HG03108 (cell line): ENCODE measurements around the gene CCIN.
A peak's percentile ranks its signal among the peaks of the same experiment; 100 is the strongest.

Experiments used
- ATAC-seq: cut with Tn5 transposase; IDR thresholded peaks from one replicate; pipeline ENCODE4 v1.9.1; 2021; ENCODE audit warnings: moderate library complexity; ENCODE audit not compliant: unreplicated experiment

Gene CCIN

DNA sequence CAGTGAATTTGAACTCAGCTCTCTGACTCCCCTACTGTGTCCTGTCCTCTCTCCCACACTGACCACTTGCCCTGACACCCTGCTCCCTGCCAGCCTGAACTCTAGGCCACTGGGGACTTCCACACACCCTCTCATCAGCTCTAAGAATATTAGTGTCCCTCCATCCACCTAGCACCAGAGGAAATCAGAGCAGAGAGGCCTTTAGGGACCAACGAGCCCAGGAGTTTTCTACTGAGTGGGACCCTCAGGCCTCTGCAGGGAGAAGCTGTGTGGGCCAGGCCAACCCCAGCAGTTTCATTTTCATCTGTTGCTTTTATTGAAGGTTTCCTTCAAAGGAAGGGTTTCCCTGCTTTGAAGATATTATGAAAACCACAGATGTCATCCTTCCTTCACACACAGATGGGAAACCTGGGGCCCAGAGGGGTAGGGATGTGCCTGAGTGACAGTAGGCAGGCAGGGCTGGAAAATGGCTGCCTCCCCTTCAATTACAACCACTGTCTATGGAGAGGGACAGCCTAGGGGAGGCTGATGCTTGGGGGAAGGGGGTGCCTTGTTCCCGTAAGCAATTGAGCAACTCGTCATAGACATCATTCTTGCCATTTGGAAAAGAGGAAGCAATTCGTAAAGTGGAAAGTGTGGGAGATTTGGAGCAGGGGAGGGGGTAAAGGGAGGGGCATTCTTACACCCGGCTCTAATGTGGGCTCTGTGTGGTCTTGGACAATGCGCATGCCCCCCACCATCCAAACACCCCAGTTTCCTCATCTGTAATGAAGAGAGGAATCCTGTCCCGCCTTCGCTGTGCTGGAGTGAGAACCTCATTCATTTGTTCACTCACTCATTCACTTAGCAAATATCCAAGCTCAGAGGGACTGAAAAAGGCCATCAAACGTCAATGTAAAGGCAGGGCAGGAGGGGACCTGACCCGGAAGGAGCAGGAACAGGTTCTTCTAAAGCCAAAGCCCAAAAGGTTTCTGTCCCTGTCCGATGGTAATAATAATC lies 28.8 kb upstream of the CCIN start:
- no peak for ATAC-seq

DNA sequence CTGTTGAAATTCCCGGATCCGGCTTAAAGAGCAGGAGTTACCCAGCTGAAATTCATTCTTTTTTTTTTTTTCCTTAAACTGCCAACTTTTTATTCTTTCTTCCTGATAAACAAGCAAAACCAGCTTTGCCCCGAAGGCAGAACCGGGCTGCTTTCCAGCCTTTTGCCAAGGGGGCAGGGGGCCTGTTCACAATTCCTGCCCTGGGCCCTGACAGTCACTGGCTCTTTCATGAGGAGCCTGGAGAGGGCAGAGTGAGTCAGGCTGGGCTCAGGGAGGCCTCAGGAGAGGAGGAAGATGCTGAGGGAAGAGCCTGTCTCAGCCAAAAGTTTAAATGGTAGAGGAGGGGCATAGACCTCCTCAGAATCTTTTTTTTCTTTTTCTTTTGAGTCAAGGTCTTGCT lies 27.9 kb upstream of the CCIN start:
- ATAC-seq, result no peak

DNA sequence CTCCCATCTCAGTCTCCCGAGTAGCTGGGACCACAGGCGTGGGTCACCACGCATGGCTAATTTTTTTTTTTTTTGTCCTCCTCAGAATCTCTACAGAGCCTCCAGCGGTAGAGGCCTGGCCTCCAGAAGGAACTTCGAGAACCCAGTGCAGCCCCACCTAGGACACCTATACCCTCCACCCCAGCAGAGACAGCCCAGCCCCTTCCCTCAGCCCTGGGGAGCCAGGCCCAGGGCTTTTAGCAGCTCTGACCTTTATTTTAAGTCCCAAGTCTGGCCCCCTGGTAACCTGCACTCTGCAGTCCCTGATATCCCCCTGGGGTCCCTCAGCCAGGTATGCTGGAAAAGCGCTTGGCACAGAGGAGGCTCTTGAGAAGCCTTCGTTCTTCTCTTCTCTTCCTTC lies 27.4 kb upstream of the CCIN start:
- no peak for ATAC-seq

DNA sequence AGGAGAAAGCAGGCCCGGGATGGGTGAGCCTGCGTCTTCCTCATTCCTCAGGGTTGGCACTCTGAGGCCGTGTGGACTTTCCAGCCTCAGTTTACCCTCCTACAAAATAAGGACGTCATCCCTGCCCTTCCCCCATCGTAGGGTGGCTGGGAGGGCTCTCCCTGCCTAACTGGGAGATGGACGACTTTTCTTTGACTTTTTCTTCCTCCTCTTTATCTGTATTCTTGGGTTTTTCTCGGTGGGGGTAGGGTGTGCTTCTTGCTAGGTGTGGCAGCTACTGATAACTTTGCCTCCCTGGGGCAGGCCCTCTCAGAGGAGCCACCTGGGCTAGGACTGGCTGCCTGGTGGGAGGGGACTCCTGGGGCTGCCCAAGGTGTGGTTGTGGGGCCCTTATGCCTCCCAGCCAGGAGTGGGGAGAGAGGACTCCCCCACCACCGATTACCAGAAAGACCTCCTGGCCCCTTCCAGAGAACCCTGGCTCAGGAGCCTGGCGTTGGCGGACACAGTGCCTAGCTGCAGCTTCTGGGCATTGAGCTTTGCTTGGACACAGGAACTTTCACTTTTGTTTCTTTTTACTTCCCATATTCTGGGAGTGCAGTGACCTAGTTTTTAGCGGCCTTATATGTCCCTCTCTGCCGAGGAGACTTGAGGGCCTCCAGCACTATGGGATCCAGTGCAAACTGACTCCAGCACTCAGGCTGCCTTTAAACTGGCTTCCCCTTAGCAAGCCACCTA lies 26.5 kb upstream of the CCIN start:
- no peak for ATAC-seq

DNA sequence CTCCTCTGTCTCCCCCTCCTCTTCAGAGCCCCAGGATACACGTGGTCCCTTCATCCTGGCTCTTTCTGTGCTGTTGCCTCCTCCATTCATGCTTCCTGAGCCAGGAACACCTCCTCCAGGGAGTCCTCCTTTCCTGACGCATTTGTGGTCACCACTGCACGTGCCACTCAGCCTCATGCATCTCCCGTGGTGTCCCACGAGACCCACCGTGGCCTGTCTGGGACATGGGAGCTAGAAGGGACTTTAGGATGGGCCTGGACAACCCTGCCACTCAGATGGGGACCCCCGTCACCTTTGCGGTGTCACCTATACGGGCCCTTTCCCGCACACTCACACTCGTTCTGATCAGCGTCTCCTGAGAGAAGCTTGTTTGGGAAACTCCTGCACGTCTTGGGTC lies 25.9 kb upstream of the CCIN start:
- ATAC-seq, result no peak

DNA sequence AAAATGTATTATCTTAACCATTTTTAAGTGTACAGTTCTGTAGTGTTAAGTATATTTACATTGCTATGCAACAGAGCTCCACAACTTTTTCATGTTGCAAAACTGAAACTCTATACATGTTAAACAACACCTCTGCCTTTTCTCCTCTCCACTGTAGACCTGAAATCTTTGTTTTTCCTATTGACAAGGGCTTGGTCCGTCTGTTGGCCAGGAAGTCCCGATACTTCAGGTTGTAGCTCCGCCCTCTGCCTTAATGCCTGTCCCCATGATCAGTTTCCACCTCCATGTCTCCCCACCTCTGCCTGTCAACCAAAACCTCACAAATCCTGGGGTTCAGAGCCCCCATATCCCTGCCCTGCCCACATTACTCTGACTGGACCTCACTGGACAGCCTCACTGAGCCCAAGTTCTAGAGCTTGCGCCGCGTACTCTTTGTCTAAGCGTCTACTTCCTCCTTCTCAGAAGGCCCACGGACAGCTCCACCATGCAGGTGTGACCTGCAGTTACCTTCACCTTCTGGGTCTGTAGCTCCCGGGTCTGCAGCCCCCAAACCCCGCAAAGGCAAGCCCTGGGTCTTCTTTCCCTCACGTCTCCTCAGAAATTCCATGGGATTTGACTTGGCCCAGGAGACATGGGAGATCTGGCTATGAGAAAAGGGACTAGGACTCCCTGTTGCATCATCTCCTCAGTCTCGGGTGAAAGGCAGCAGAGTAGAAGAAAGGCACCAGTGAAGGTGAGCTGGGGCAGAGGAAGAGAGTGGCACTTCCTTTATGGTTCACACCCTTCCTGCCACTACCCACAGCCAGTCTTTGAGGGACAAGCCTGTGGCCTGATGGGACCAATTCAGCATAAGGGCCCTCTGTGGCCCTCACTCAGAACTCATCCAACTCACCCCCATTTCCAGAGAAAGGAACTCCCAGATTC lies 24.6 kb upstream of the CCIN start:
- peak; percentile 29 for ATAC-seq

DNA sequence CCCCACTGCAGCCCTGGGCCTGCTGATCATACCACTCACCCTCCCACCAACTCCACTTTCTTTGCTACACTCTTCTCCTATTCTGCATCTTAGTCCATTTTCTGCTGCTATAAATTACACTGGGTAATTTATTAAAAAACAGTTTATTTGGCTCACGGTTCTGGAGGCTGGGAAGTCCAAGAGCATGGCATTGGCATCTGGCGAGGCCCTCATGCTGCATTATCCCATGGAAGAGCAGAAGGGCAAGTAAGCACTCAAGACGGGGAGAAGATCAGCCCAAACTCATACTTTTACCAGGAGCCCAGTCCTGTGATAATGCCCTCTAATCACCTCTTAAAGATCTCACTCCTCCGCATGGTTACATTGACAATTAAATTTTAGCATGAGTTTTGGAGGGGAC lies 23.2 kb upstream of the CCIN start:
- no peak for ATAC-seq

DNA sequence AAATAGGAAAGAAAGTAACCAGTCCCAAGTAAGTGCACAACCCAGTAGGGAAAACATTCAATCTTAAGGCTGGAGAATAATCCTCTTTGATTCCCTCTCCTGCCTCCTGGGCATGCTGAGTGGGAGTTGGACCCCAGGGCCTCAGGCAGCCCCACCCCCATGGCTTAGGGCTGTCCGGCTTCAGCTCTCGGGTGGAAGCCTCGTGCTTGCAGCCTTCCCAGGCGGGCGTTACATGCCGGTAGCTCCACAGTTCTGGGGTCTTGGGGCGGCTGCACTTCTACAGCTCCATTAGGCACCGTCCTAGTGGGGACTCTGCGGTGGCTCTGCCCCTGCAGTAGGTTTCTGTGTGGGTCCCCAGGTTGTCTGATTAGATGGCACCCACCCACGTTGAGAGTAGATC lies 22.5 kb upstream of the CCIN start:
- no peak for ATAC-seq

DNA sequence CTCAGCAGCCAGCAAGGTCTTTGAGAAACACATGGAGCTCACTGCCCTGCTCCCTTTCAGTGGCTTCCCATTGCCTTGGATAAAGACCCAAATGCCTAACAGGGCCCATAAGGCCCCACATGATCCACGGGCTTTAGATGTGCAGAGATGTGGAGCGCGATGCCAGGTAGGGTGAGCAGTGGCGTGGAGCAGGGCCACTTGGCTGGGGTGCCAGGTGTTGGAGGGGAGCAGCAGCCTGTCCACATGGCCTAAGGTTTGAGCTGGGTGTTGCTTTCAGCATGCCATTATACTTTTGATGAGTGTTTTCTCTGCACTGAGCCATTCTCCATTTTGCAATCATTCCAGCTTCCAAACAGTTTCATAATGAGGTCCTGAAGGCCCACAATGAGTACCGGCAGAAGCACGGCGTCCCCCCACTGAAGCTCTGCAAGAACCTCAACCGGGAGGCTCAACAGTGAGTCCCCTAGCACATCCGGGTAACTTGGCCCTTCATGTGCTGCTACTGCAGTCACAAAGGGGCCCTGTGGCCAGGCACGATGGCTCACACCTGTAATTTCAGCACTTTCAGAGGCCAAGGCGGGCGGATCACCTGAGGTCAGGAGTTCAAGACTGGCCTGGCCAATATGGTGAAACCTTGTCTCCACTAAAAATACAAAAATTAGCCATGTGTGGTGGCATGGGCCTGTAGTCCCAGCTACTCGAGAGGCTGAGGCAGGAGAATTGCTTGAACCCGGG lies 21.6 kb upstream of the CCIN start:
- no peak for ATAC-seq

DNA sequence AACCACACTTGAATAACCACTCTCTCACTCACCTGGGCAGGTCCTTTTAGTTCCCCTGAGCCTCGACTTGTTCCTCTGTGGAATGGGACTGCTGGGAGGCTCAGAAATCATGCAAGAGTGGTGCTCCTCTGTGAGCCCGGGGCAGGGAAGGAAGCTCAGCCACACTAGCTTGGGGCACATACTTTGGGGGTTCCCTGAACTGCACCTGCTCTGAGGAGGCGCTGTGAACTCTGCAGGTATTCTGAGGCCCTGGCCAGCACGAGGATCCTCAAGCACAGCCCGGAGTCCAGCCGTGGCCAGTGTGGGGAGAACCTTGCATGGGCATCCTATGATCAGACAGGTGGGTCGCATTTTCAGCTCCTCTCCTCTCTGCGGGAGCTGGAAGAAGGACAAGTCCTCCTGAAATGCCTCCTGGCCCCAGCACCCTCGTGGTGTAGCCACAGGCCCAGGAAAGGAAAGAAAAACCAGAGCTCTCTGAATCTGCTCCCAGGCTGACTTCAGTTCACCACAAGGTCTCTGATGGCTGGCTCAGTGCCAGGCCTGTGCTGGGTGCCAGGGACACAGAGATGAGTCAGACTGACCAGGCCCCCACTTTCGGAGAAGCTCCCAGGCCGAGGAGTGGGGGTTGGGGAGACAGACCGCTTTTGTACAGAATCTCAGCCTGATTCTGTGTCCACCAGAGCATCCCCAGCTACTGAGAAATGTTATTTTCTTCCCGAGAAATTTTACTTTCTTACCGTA lies 20.7 kb upstream of the CCIN start:
- ATAC-seq, result peak; percentile 38

DNA sequence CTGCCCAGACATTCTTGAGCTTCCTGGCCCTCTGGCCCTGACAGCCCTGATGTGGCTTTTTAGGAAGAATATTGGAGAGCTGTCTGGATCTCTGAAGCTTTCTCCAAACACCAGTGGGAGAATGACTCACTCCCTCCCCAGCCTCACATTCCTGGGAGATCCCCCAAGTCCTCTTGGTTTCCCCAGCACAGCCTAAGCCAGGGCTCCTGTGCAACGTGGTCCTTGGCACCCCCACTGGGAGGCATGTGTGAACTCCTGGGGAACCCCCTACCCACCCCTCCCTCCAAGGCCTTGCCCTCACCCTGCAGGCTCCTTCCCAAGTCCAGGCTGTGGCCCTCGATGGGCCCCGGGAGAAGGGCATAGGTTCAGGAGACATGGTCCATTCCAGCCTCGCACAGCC lies 20.0 kb upstream of the CCIN start:
- ATAC-seq, result no peak

DNA sequence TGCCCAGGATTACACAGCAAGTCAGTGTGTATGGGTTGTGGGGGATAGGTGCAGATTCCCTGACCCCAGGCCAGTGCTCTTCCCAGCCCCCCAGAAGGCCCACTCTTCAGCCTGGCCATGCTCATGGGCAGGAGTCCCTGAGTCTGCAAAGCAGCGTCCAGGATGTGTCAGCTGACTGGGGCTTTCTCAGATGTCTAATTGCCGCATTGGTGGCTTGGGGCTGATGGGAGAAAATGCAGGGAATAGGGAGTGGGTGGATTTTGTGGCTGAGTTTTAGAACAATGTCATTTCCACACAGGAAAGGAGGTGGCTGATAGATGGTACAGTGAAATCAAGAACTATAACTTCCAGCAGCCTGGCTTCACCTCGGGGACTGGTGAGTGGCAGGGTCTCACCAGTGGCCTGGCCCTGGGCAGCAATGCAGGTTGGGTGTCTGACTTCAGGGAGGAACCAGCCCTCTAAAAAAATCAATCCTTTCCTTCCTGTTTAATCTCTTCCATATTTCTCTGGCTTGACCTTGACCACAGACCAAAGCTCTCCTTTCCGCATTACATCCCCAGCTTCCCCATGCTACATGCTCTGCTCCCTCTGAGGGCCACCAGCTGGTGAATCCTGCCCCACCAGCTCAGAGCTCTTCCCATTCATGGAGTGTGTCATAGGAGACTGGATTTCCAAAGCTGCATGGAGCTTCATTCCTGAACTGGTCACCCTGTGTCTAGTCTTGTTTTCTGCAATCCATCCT lies 18.4 kb upstream of the CCIN start:
- no peak for ATAC-seq

DNA sequence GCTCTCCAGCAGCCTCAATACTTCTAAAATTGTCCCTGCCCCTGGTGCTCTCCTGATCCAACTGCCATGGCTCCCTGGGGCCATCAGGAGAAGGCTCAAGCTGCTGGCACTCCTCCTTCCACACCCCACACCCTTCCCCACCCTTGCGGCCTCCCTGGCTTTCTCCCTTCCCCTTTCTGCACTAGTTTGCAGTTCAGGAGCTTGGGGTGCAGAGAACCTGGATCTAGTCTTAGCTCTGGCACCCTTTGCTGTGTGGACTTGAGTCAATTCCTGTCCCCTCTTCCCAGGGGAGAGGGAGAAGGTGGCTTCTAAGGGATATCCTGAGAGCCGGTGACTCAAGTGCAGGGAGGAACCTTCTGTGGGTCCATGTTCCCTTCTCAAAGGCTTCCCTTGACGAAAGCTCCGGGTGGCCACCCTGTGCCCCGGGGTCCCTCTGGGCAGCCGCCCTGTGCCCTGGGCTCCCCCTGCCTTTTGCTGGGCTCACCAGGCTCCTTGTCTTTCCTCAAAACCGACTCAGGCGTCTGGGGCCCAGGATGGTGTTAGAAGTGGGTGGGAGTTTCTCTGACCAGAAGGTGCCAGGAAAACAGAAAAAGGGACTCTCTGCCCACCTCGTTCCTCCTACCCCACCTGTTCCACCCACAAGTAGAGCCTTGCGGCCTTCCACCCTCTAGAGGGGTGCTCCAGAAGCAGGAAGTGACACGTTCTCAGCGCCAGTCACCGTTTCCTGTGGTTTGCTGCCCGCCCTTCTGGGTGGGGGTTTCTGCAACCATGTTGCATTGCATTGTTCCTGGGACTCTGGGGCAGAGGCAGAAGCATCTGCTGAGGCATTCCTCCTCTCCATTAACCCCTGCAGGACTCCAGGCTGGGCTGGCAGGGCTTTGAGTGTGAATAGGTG lies 17.6 kb upstream of the CCIN start:
- peak; percentile 85 for ATAC-seq

DNA sequence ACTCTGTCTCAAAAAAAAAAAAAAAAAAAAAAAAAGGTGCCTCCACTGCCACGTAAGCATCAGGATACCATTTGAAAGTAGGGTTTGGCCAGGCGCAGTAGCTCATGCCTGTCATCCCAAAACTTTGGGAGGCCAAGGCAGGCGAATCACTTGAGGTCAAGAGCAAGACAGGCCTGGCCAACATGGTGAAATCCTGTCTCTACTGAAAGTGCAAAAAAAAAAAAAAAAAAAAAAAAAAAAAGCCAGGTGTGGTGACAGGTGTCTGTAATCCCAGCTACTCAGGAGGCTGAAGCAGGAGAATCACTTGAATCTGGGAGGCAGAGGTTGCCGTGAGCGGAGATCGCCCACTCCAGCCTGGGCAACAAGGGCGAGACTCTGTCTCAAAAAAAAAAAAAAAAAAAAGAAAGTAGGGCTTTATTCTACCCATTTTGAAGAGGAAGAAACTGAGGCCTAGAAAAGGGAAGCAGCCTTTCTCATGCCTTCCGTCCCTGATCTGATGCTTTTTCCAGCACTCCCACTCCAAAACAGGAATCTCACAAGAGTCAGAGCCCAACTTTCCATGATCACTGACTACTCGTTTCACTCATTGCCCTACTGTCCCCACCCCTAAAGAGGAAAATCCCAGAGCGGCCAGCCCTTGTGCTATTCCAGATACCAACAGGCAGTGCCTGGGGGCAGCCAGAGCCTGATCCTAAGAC lies 16.3 kb upstream of the CCIN start:
- no peak for ATAC-seq

DNA sequence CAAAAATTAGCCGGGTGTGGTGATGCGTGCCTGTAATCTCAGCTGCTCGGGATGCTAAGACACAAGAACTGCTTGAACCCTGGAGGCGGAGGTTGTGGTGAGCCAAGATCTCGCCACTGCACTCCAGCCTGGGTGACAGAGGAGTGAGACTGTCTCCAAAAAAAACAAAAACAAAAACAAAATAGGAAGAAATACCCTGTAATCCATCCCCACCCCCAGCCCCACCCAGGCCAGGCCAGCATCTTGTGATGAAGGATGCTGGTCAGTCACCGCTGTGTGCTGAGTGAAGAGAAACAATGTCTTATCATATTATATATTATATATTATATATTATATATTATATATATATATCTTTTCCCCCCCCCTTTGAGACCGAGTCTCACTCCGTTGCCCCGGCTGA lies 15.4 kb upstream of the CCIN start:
- ATAC-seq, result no peak

DNA sequence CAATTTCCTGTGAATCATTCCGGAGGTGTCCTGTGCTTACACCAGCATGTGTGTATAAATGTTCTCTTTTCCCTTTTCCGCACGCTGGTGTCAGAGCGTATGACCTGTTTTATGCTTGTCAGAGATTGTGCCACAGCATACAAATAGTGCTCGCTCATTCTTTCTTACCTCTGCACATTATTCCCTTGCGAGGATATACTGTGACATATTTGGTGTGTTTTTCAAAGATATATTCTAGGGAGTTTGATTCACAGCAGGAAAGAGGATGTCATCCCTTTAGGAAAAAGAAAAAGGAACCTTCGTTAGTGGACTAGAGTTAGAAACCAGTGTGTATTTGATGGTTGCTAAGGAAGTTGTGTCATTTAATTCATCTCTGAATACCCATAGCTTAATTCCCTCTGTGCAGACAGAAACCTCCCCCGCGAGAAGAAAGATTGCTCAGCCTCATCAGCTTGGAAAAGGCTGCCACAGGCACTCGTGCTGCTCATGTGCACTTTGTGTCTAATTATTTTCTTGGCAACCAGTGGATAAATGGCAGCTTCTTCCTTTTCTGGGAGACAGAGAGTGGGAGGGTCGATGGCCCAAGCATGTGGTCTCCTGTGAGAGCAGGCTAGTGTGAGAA lies 14.7 kb upstream of the CCIN start:
- ATAC-seq, result no peak

DNA sequence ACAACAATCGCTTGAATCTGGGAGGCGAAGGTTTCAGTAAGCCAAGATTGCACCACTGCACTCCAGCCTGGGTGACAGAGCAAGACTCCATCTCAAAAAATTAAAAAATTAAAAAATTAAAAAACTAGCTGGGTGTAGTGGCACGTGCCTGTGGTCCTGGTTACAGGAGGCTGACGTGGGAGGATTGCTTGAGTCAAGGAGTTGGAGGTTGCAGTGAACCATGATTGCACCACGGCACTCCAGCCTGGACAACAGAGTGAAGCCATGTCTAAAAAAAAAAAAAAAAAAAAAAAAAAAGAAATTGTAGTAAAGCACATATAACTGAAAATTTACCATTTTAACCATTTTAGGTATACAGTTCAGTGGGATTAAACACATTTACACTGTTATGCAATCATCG lies 13.1 kb upstream of the CCIN start:
- ATAC-seq, result no peak
